Spleen (tissue), 11 donors: Measurements from ENCODE around the gene FRMD4A. TPM values are rescaled to one million over a fixed set of nuclear protein-coding genes. Genes with fewer than 3 reads are reported as not detected.

Experiments used
- DNase-seq: peaks from one replicate; pipeline ENCODE4 v3.0.0-alpha.2; 2020
- H3K27ac ChIP-seq, 8 donors: fragments of 200-600 bp; sonication (generic) in 7 of 8; 1 replicate in 4 of 8; 2 replicates in 4 of 8; pipeline versions ENCODE4 v1.5.0 to v1.8.0; 2016 to 2021; ENCODE audit warnings: inconsistent platforms in 4 of 8, mild to moderate bottlenecking in 4 of 8, moderate library complexity in 1 of 8
- H3K27me3 ChIP-seq, 7 donors: fragments of 200-600 bp; sonication (generic) in 6 of 7; replicated peaks in 1 of 7; 1 replicate in 4 of 7; 2 replicates in 3 of 7; pipeline versions ENCODE4 v1.5.0 to v1.8.0; 2016 to 2021; ENCODE audit warnings: inconsistent platforms in 3 of 7, mild to moderate bottlenecking in 1 of 7
- H3K36me3 ChIP-seq, 6 donors: fragments of 200-600 bp; sonication (generic) in 5 of 6; 1 replicate in 4 of 6; 2 replicates in 2 of 6; pipeline versions ENCODE4 v1.5.0 to v1.8.0; 2016 to 2021; ENCODE audit warnings: inconsistent platforms in 2 of 6
- H3K4me1 ChIP-seq, 6 donors: fragments of 200-600 bp; sonication (generic) in 5 of 6; 1 replicate in 3 of 6; 2 replicates in 3 of 6; pipeline versions ENCODE4 v1.5.0 to v1.8.0; 2016 to 2021; ENCODE audit warnings: inconsistent platforms in 3 of 6
- H3K4me3 ChIP-seq, 8 donors: fragments of 200-600 bp; sonication (generic) in 7 of 8; 1 replicate in 4 of 8; 2 replicates in 4 of 8; pipeline versions ENCODE4 v1.5.0 to v1.8.0; 2016 to 2021; ENCODE audit warnings: inconsistent platforms in 4 of 8, mild to moderate bottlenecking in 4 of 8, moderate library complexity in 2 of 8
- H3K9me3 ChIP-seq, 8 donors: fragments of 200-600 bp; sonication (generic) in 7 of 8; 1 replicate in 4 of 8; 2 replicates in 4 of 8; pipeline versions ENCODE4 v1.5.0 to v1.8.0; 2016 to 2021; ENCODE audit warnings: inconsistent platforms in 4 of 8
- POLR2A ChIP-seq, 3 donors: fragments of 450-650 bp; IDR thresholded peaks; one replicate each; pipeline ENCODE4 v1.5.1; 2017; ENCODE audit warnings: antibody characterized with exemption in 3 of 3, mild to moderate bottlenecking in 1 of 3
- POLR2AphosphoS5 ChIP-seq, 3 donors: sonication (generic); formaldehyde crosslinking; IDR thresholded peaks; one replicate each; pipeline ENCODE4 v1.5.1; 2017; ENCODE audit warnings: antibody characterized with exemption in 3 of 3
- WGBS, 5 donors: extraction: QIAGEN DNeasy Blood & Tissue Kit in 3 of 5; methylation state at CpG; one replicate each; pipeline versions ENCODE4 v1.1.5 to v1.1.7; 2013 to 2018; 5-methylcytosine and 5-hydroxymethylcytosine counted together
- intact Hi-C: fragments of 100-400 bp; cut with DNase I; formaldehyde crosslinking; loops from one replicate; pipeline ENCODE4 v1.15.0; 2023; ENCODE audit warnings: low total_unique reads
- polyA plus RNA-seq, 3 donors: library from polyadenylated mRNA; stranded (reverse); fragments of 200-250 nt; gene quantifications; one replicate each; pipeline ENCODE4 v1.2.1, GENCODE V29; 2013
- total RNA-seq, 7 donors: library from RNA; depleted of rRNA in 3 of 7; stranded (reverse); fragments of >200 nt in 3 of 7; fragmentation: NEBNext Ultra II Directional in 4 of 7; extraction: Animal tissue kit (Norgen Biotek cat#: 25700) in 4 of 7; gene quantifications; one replicate each; pipeline versions ENCODE4 v1.1.0 to v1.2.1, GENCODE V29; 2016 to 2021
- TF ChIP-seq, protein P1 (sequence below), 11 experiments: fragments of 200-600 bp in 7 of 11; fragments of 450-650 bp in 4 of 11; sonication (generic) in 4 of 11; IDR thresholded peaks in 8 of 11; conservative IDR thresholded peaks in 3 of 11; 1 replicate in 7 of 11; 2 replicates in 4 of 11; pipeline versions ENCODE4 v1.4.0 to v1.8.0; 2016 to 2021; ENCODE audit warnings: antibody characterized with exemption in 11 of 11, inconsistent platforms in 4 of 11, mild to moderate bottlenecking in 1 of 11
- donor health status: healthy with polysubstance abuse.
- donor health status: DM: no; HTN: no; CAD: no; lungs with moderate emphysema.
- donor health status: DM: no; HTN: no; CAD: no.
- donor health status: Bipolar disorder and iron deficiency.
- donor health status: healthy.
- donor health status: DM: no; HTN: no; CAD: no.
- donor health status: DM: yes; HTN: yes; CAD: no.

The FRMD4A gene
- total and polyA plus RNA-seq, 10 donors: 9.2 to 141 (median 80.5) TPM

DNA sequence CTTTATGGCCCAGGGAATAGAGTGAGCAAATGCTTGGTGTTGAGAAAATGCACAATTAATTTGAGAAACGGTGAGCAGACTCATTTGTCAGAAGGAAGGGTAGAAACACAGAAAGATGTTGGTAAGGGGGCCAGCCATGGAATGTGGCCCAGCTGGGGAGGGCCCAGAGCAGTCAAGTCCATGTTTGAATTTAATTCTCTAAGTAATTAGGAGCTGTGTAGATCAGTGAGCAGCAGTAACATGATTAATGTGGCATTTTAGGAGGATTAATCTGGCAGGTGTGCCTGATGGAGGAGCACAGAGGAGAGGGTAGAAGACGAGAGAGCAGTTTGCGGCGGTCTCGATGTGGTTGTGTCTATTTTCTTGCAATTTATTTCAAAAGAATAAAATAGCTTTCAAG lies 218.7 kb downstream of the FRMD4A start:
- intact Hi-C loops: no loop called here
- no peaks in the 10 kb centered on the region for H3K27me3 ChIP-seq
- no peaks in the 10 kb centered on the region for H3K36me3 ChIP-seq
- no peak overlapping the region for H3K27ac ChIP-seq
- WGBS, 5 donors: 86 to 93% (median 87%) methylated on average over 5 of the region's 5 CpGs
- H3K4me3 ChIP-seq: no peak overlapping the region
- TF ChIP-seq, protein P1, sequence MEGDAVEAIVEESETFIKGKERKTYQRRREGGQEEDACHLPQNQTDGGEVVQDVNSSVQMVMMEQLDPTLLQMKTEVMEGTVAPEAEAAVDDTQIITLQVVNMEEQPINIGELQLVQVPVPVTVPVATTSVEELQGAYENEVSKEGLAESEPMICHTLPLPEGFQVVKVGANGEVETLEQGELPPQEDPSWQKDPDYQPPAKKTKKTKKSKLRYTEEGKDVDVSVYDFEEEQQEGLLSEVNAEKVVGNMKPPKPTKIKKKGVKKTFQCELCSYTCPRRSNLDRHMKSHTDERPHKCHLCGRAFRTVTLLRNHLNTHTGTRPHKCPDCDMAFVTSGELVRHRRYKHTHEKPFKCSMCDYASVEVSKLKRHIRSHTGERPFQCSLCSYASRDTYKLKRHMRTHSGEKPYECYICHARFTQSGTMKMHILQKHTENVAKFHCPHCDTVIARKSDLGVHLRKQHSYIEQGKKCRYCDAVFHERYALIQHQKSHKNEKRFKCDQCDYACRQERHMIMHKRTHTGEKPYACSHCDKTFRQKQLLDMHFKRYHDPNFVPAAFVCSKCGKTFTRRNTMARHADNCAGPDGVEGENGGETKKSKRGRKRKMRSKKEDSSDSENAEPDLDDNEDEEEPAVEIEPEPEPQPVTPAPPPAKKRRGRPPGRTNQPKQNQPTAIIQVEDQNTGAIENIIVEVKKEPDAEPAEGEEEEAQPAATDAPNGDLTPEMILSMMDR (IDR thresholded peaks at IDR 0.05 in 8 of 11, conservative IDR thresholded peaks at IDR 0.05 in 3 of 11): no peak
- TF ChIP-seq POLR2AphosphoS5 (IDR thresholded peaks at IDR 0.05) (no peak), POLR2A (IDR thresholded peaks at IDR 0.05) (no peak)
- DNase-seq: no peak
- peaks cover 0 to 1% (median 0%) of the 10 kb centered on the region in 8 donors for H3K9me3 ChIP-seq
- no peaks in the 10 kb centered on the region for H3K4me1 ChIP-seq

DNA sequence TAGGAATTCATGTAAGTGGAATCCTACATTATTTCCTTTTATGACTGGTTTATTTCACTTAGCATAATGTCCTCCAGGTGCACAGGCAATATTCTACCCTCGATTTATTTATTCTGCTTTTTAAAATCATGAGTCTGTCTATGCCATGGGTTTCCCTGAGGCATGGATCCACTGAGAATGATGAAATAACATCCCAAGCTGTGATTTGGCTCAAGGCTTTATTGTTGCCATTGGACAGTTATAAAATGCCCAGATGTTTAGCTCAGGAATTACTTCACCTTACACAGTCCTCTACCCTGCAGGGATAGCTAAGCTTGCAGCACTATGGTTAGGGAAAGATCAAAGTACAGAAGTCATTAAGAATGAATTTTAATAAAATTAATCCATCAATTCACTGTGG lies 219.5 kb downstream of the FRMD4A start:
- no peaks in the 10 kb centered on the region for H3K4me1 ChIP-seq
- TF ChIP-seq, protein P1 (IDR thresholded peaks at IDR 0.05 in 8 of 11, conservative IDR thresholded peaks at IDR 0.05 in 3 of 11): no peak
- TF ChIP-seq POLR2AphosphoS5 (IDR thresholded peaks at IDR 0.05) (no peak), POLR2A (IDR thresholded peaks at IDR 0.05) (no peak)
- WGBS, 5 donors: 85 to 98% (median 89%) methylated on average over 1 of the region's 1 CpG
- no peaks in the 10 kb centered on the region for H3K27me3 ChIP-seq
- DNase-seq: no peak
- H3K27ac ChIP-seq: no peak overlapping the region
- no peaks in the 10 kb centered on the region for H3K36me3 ChIP-seq
- H3K4me3 ChIP-seq: no peak overlapping the region
- H3K9me3 ChIP-seq: peaks cover 0 to 7% (median 2%) of the 10 kb centered on the region in 8 donors
- intact Hi-C loops: no loop called here

DNA sequence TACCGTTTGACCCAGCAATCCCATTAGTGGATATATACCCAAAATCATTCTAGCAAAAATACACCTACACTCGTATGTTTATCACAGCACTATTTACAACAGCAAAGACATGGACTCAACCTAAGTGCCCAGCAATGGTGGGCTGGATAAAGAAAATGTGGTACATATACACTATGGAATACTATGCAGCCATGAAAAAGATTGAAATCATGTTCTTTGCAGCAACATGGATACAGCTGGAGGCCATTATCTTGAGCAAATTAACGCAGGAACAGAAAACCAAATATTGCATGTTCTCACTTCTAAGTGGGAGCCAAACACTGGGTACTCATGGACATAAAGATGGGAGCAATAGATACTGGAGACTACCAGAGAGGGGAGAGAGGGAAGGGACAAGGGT lies 223.9 kb downstream of the FRMD4A start:
- intact Hi-C loops: no loop called here
- peaks cover 0 to 13% (median 4%) of the 10 kb centered on the region in 8 donors for H3K9me3 ChIP-seq
- H3K27me3 ChIP-seq: no peaks in the 10 kb centered on the region
- no peaks in the 10 kb centered on the region for H3K36me3 ChIP-seq
- WGBS, 5 donors: 91 to 98% (median 95%) methylated on average over 3 of the region's 3 CpGs
- no peak for DNase-seq
- TF ChIP-seq POLR2A (IDR thresholded peaks at IDR 0.05): no peak
- TF ChIP-seq, protein P1 (IDR thresholded peaks at IDR 0.05 in 8 of 11, conservative IDR thresholded peaks at IDR 0.05 in 3 of 11): no peak
- no peak for TF ChIP-seq POLR2AphosphoS5 (IDR thresholded peaks at IDR 0.05)
- H3K4me3 ChIP-seq: no peak overlapping the region
- H3K4me1 ChIP-seq: no peaks in the 10 kb centered on the region
- H3K27ac ChIP-seq: no peak overlapping the region

DNA sequence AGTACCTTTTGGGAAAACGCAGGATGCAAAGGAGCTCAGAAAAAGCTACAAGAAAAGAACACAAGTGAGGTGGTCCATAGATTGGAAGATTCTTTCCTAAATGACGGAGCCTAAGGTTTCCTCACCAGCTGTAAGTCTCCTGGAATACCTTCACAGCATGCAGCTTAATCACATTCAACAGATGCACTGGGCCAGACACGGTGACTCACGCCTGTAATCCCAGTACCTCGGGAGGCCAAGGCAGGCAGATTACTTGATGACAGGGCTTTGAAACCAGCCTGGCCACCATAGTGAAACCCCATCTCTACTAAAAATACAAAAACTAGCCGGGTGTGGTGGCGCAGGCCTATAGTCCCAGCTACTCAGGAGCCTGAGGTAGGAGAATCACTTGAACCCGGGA lies 228.7 kb downstream of the FRMD4A start:
- H3K9me3 ChIP-seq: peaks cover 0 to 12% (median 4%) of the 10 kb centered on the region in 8 donors
- no peaks in the 10 kb centered on the region for H3K4me1 ChIP-seq
- TF ChIP-seq POLR2A (IDR thresholded peaks at IDR 0.05) (no peak), POLR2AphosphoS5 (IDR thresholded peaks at IDR 0.05) (no peak)
- TF ChIP-seq, protein P1 (IDR thresholded peaks at IDR 0.05 in 8 of 11, conservative IDR thresholded peaks at IDR 0.05 in 3 of 11): no peak
- no peak overlapping the region for H3K27ac ChIP-seq
- no peak for DNase-seq
- H3K36me3 ChIP-seq: no peaks in the 10 kb centered on the region
- H3K4me3 ChIP-seq: no peak overlapping the region
- 83 to 94% (median 92%) methylated on average over 8 of the region's 8 CpGs for WGBS, 5 donors
- intact Hi-C loops: no loop called here
- H3K27me3 ChIP-seq: no peaks in the 10 kb centered on the region
